K562 (cell line): Measurements from ENCODE around the gene INCA1. TPM values are rescaled to one million over a fixed set of nuclear protein-coding genes. Genes with fewer than 3 reads are reported as not detected.
A peak's percentile ranks its signal among the peaks of the same experiment; 100 is the strongest.

Experiments used
- CAMTA2 ChIP-seq: fragments of 250-450 bp; sonication (Bioruptor Pico); conservative IDR thresholded peaks from 2 replicates; pipeline ENCODE4 v1.5.1; 2022
- ERF ChIP-seq: fragments of 450-650 bp; formaldehyde crosslinking; IDR thresholded peaks from 2 replicates; pipeline ENCODE4 v1.4.0; 2020; ENCODE audit warnings: mild to moderate bottlenecking, mixed read lengths
- ILF3 ChIP-seq: fragments of 450-650 bp; IDR thresholded peaks from 2 replicates; pipeline ENCODE4 v1.6.1; 2018; ENCODE audit warnings: antibody characterized with exemption, mild to moderate bottlenecking, moderate library complexity, borderline replicate concordance
- KHSRP ChIP-seq: fragments of 450-650 bp; IDR thresholded peaks from 2 replicates; pipeline ENCODE4 v1.6.1; 2017
- NFRKB ChIP-seq: fragments of 450-650 bp; IDR thresholded peaks from 2 replicates; pipeline ENCODE4 v1.6.1; 2016; ENCODE audit warnings: low read depth
- SAP30 ChIP-seq: fragments of 200-600 bp; sonication (generic); IDR thresholded peaks from 2 replicates; pipeline ENCODE4 v1.6.1; 2012; ENCODE audit warnings: borderline replicate concordance, low read depth, mild to moderate bottlenecking, moderate library complexity, low read length, control low read depth, inconsistent platforms; ENCODE audit not compliant: insufficient read depth, poor library complexity, severe bottlenecking
- ZFPM2 ChIP-seq: fragments of 250-450 bp; sonication (Bioruptor Pico); IDR thresholded peaks from 2 replicates; pipeline ENCODE4 v1.5.1; 2022; ENCODE audit warnings: mild to moderate bottlenecking
- ZNF24 ChIP-seq: fragments of 450-650 bp; IDR thresholded peaks from 2 replicates; pipeline ENCODE4 v1.6.1; 2016
- ZNF830 ChIP-seq: fragments of 250-450 bp; sonication (Bioruptor Pico); IDR thresholded peaks from 2 replicates; pipeline ENCODE4 v1.5.0; 2021; ENCODE audit warnings: mild to moderate bottlenecking
- polyA plus RNA-seq, 8 experiments: library from polyadenylated mRNA; depleted of rRNA in 4 of 8; stranded (reverse) in 5 of 8; unstranded in 3 of 8; fragments of >200 nt; fragmentation: Nextera tagmentation in 2 of 8; fragmentation: Illumina TruSeq in 1 of 8; extraction: Ambion mirVana in 2 of 8; extraction: Trizol in 1 of 8; gene quantifications; 2 replicates each; pipeline versions ENCODE4 v1.2.1 to v1.2.3, GENCODE V29; 2011 to 2014; ENCODE audit warnings: inconsistent platforms in 1 of 8, missing spikeins in 1 of 8
- total RNA-seq, 7 experiments: library from RNA; depleted of rRNA in 6 of 7; stranded (reverse); fragments of >200 nt in 6 of 7; fragmentation: Illumina TruSeq in 2 of 7; extraction: Trizol in 2 of 7; gene quantifications; 2 replicates each; pipeline versions ENCODE4 v1.2.1 to v1.2.3, GENCODE V29; 2011 to 2021; ENCODE audit warnings: low replicate concordance in 1 of 7
- TF ChIP-seq, protein P1 (sequence below): fragments of 450-650 bp; IDR thresholded peaks from 2 replicates; pipeline ENCODE4 v1.6.1; 2016; ENCODE audit warnings: mild to moderate bottlenecking, moderate library complexity
- TF ChIP-seq, protein P2 (sequence below): sonication (generic); formaldehyde crosslinking; IDR thresholded peaks from 2 replicates; pipeline ENCODE4 v1.8.0; 2022; ENCODE audit warnings: mild to moderate bottlenecking, missing genetic modification reagents
- TF ChIP-seq, protein P3 (sequence below): sonication (generic); formaldehyde crosslinking; IDR thresholded peaks from 2 replicates; pipeline ENCODE4 v1.8.0; 2022; ENCODE audit warnings: missing genetic modification reagents, mild to moderate bottlenecking, borderline replicate concordance

INCA1 gene
- total and polyA plus RNA-seq, 9 of the 15 experiments (the other 6 are each of a cell fraction or from before 2014, with no cell fraction given) = 0.08 to 0.50 (median 0.13) TPM; not detected in 4

DNA sequence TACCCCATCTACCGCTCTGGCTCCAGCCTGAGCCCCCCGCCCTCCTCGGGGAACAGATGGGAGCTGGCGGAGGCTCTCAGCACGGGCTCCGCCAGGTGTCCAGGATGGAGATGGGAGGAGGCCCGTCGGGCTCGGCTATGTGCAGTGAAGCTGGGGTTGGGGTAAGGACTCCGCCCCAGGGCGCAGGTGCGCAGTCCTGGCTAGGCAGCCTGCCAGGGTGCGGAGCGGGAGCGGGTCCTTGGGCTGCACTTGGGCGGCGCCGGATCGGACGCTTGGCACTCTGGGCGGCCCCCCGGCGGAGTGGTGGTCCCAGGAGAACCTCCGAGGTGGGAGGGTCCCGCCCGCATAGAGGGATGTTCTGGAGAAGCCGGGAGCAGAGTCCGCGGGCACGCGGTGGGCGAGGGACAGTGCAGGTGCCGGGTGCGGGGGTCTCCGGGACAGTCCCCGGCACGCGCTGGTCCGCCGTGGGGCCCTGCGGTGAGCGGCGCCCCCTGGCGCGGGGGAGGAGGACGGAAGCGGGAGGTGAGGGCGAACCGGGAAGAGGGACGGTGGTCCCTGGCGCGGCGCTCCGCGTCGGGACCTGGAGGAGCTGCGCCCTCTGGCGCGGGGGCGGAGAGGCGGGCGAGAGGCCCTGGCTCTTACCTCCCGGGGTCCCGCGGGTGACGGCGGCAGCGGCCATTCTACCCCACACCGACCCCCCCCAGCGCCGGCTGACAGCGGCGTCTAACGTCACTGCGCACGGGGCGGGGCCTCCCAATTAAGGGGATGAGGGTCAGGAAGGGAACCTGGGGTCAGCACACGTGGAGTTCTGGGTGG lies 10.2 kb downstream of the INCA1 start, which contains the start of gene CAMTA2 (continued):
- TF ChIP-seq, protein P1, sequence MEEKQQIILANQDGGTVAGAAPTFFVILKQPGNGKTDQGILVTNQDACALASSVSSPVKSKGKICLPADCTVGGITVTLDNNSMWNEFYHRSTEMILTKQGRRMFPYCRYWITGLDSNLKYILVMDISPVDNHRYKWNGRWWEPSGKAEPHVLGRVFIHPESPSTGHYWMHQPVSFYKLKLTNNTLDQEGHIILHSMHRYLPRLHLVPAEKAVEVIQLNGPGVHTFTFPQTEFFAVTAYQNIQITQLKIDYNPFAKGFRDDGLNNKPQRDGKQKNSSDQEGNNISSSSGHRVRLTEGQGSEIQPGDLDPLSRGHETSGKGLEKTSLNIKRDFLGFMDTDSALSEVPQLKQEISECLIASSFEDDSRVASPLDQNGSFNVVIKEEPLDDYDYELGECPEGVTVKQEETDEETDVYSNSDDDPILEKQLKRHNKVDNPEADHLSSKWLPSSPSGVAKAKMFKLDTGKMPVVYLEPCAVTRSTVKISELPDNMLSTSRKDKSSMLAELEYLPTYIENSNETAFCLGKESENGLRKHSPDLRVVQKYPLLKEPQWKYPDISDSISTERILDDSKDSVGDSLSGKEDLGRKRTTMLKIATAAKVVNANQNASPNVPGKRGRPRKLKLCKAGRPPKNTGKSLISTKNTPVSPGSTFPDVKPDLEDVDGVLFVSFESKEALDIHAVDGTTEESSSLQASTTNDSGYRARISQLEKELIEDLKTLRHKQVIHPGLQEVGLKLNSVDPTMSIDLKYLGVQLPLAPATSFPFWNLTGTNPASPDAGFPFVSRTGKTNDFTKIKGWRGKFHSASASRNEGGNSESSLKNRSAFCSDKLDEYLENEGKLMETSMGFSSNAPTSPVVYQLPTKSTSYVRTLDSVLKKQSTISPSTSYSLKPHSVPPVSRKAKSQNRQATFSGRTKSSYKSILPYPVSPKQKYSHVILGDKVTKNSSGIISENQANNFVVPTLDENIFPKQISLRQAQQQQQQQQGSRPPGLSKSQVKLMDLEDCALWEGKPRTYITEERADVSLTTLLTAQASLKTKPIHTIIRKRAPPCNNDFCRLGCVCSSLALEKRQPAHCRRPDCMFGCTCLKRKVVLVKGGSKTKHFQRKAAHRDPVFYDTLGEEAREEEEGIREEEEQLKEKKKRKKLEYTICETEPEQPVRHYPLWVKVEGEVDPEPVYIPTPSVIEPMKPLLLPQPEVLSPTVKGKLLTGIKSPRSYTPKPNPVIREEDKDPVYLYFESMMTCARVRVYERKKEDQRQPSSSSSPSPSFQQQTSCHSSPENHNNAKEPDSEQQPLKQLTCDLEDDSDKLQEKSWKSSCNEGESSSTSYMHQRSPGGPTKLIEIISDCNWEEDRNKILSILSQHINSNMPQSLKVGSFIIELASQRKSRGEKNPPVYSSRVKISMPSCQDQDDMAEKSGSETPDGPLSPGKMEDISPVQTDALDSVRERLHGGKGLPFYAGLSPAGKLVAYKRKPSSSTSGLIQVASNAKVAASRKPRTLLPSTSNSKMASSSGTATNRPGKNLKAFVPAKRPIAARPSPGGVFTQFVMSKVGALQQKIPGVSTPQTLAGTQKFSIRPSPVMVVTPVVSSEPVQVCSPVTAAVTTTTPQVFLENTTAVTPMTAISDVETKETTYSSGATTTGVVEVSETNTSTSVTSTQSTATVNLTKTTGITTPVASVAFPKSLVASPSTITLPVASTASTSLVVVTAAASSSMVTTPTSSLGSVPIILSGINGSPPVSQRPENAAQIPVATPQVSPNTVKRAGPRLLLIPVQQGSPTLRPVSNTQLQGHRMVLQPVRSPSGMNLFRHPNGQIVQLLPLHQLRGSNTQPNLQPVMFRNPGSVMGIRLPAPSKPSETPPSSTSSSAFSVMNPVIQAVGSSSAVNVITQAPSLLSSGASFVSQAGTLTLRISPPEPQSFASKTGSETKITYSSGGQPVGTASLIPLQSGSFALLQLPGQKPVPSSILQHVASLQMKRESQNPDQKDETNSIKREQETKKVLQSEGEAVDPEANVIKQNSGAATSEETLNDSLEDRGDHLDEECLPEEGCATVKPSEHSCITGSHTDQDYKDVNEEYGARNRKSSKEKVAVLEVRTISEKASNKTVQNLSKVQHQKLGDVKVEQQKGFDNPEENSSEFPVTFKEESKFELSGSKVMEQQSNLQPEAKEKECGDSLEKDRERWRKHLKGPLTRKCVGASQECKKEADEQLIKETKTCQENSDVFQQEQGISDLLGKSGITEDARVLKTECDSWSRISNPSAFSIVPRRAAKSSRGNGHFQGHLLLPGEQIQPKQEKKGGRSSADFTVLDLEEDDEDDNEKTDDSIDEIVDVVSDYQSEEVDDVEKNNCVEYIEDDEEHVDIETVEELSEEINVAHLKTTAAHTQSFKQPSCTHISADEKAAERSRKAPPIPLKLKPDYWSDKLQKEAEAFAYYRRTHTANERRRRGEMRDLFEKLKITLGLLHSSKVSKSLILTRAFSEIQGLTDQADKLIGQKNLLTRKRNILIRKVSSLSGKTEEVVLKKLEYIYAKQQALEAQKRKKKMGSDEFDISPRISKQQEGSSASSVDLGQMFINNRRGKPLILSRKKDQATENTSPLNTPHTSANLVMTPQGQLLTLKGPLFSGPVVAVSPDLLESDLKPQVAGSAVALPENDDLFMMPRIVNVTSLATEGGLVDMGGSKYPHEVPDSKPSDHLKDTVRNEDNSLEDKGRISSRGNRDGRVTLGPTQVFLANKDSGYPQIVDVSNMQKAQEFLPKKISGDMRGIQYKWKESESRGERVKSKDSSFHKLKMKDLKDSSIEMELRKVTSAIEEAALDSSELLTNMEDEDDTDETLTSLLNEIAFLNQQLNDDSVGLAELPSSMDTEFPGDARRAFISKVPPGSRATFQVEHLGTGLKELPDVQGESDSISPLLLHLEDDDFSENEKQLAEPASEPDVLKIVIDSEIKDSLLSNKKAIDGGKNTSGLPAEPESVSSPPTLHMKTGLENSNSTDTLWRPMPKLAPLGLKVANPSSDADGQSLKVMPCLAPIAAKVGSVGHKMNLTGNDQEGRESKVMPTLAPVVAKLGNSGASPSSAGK = peak; percentile 46; the same call in 1 of the 2 replicates
- TF ChIP-seq ZNF830 (CRISPR knock-in tag) = no peak
- no peak for TF ChIP-seq ZFPM2 (CRISPR knock-in tag)
- TF ChIP-seq, protein P2, sequence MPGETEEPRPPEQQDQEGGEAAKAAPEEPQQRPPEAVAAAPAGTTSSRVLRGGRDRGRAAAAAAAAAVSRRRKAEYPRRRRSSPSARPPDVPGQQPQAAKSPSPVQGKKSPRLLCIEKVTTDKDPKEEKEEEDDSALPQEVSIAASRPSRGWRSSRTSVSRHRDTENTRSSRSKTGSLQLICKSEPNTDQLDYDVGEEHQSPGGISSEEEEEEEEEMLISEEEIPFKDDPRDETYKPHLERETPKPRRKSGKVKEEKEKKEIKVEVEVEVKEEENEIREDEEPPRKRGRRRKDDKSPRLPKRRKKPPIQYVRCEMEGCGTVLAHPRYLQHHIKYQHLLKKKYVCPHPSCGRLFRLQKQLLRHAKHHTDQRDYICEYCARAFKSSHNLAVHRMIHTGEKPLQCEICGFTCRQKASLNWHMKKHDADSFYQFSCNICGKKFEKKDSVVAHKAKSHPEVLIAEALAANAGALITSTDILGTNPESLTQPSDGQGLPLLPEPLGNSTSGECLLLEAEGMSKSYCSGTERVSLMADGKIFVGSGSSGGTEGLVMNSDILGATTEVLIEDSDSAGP (CRISPR knock-in tag) = no peak
- TF ChIP-seq SAP30 = peak; percentile 59
- TF ChIP-seq ZNF24 = no peak
- TF ChIP-seq ILF3 = peak; percentile 47; the same call in 1 of the 2 replicates
- TF ChIP-seq, protein P3, sequence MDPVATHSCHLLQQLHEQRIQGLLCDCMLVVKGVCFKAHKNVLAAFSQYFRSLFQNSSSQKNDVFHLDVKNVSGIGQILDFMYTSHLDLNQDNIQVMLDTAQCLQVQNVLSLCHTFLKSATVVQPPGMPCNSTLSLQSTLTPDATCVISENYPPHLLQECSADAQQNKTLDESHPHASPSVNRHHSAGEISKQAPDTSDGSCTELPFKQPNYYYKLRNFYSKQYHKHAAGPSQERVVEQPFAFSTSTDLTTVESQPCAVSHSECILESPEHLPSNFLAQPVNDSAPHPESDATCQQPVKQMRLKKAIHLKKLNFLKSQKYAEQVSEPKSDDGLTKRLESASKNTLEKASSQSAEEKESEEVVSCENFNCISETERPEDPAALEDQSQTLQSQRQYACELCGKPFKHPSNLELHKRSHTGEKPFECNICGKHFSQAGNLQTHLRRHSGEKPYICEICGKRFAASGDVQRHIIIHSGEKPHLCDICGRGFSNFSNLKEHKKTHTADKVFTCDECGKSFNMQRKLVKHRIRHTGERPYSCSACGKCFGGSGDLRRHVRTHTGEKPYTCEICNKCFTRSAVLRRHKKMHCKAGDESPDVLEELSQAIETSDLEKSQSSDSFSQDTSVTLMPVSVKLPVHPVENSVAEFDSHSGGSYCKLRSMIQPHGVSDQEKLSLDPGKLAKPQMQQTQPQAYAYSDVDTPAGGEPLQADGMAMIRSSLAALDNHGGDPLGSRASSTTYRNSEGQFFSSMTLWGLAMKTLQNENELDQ = peak; percentile 89; the same call in 1 of the 2 replicates
- no peak for TF ChIP-seq NFRKB
- TF ChIP-seq KHSRP = no peak
- no peak for TF ChIP-seq CAMTA2 (CRISPR knock-in tag)
- TF ChIP-seq ERF (CRISPR knock-in tag) = no peak
